PC-9 (cell line): ENCODE measurements around the gene RCOR1.

Source experiments
- EZH2 ChIP-seq: fragments of 200-600 bp; sonication (generic); IDR thresholded peaks from 2 replicates; pipeline ENCODE4 v1.8.0; 2017; ENCODE audit warnings: antibody characterized with exemption, low read depth
- TF ChIP-seq, protein P1 (sequence below): fragments of 200-600 bp; sonication (generic); conservative IDR thresholded peaks from 2 replicates; pipeline ENCODE4 v1.6.1; 2017; ENCODE audit warnings: mixed run types, antibody characterized with exemption, mild to moderate bottlenecking, moderate library complexity

GRCh38 chr14:102731101-102731870 lies 138.8 kb downstream of the RCOR1 start:
- TF ChIP-seq, protein P1, sequence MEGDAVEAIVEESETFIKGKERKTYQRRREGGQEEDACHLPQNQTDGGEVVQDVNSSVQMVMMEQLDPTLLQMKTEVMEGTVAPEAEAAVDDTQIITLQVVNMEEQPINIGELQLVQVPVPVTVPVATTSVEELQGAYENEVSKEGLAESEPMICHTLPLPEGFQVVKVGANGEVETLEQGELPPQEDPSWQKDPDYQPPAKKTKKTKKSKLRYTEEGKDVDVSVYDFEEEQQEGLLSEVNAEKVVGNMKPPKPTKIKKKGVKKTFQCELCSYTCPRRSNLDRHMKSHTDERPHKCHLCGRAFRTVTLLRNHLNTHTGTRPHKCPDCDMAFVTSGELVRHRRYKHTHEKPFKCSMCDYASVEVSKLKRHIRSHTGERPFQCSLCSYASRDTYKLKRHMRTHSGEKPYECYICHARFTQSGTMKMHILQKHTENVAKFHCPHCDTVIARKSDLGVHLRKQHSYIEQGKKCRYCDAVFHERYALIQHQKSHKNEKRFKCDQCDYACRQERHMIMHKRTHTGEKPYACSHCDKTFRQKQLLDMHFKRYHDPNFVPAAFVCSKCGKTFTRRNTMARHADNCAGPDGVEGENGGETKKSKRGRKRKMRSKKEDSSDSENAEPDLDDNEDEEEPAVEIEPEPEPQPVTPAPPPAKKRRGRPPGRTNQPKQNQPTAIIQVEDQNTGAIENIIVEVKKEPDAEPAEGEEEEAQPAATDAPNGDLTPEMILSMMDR, result no peak
- TF ChIP-seq EZH2, result no peak
